Endothelial cell of coronary artery (primary cell): ENCODE data around the gene TNFRSF4. TPM values are rescaled to one million over a fixed set of nuclear protein-coding genes. Genes with fewer than 3 reads are reported as not detected.

Experiments used
- total RNA-seq: library from RNA; depleted of rRNA; stranded (reverse); fragments of >200 nt; gene quantifications from 2 replicates; pipeline ENCODE4 v1.2.3, GENCODE V29; 2014

Gene TNFRSF4
- 0.63 and 1.6 TPM in 2 replicates for total RNA-seq

DNA sequence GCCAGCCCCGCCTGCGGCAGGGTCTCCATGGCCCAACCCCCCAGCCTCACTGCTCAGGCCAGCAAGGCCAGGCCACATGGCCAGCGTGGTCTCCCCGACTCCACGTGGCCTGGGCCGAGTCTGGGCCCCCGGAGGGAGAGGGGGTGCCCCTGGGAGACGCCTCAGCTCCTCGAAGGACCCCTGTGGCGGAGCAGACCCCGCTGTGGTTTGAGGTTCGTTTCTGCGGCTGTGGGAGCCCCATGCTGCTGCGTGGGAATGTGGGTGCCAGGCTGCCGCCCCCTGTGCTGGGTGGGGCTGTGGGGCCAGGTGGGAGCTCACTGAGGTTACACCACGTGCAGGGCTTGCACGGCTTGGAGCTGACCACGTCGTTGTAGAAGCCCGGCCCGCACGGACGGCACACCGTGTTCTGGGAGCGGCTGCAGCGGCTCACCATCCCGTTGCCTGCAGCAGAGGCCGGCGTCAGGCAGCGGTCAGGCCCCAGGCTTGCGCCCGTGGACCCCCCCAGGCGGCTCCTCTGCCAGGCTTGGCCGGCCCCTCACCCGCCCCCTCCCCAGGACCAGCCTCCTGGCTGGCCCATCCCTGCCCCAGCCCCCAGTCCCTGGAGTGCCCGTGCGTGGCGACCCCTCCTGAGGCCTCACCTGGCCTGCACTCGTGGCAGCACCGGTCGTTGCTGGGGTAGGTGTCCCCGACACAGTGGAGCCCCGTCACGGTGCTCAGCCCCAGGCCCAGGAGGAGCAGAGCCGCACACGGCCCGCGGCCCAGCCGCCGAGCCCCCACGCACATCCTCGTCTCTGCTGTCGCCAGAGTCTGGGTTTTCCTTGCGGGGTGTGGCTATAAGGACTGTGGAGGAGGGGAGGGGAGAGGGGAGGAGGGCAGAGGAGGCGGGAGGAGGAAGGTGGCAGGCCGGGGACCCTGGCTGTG lies at the start of gene TNFRSF4:
TSS of gene TNFRSF4 (minus strand) at position 809 of the 921 bp plus-strand sequence. CDS start at position 783, 26 bp downstream.

DNA sequence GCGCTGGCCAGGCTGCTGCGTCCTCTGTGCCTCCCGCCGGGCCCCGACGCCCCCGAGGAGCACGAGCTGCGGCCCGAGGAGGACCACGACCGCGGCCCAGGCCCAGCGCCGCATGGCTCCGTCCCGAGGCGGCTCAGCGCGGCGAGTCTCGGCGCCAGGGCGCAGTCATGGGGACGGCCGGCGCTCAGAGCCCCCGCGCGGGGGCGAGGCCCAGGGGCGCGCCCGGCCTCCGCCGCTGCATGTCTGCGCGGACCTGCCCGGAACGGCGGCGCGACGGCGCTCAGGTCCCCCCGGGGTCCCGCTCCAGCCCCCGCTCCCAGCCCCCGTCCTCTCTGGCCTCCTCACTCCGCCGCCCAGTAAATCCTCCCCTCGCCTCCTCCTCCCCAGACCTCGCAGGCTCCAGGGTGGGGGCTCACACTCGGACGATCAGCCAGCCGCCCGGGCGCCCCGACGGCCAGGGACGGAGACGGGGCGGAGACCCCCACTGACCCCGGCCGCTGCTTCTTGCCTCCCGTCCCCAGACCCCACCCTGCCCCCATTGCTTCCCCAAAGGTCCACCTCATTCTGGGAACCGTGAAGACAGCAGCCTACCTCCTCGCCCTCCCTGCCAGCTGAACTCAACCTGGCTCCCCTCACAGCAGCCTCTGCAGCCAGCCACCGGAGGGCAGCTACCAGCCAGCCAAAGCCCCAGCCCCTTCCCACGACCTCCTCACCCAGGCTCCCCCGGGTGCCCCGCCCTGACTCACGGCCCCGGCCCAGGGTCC lies 32.8 kb upstream of the TNFRSF4 start, which contains the start of gene C1QTNF12:
TSS of gene C1QTNF12 (minus strand) at position 146 of the 764 bp plus-strand sequence. CDS start at position 114, 32 bp downstream.

DNA sequence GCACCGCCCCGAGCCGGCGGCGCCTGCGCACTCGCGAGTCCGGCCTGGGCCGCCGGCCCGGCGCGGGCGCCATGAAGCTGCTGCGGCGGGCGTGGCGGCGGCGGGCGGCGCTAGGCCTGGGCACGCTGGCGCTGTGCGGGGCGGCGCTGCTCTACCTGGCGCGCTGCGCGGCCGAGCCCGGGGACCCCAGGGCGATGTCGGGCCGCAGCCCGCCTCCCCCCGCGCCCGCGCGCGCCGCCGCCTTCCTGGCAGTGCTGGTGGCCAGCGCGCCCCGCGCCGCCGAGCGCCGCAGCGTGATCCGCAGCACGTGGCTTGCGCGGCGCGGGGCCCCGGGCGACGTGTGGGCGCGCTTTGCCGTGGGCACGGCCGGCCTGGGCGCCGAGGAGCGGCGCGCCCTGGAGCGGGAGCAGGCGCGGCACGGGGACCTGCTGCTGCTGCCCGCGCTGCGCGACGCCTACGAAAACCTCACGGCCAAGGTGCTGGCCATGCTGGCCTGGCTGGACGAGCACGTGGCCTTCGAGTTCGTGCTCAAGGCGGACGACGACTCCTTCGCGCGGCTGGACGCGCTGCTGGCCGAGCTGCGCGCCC lies 18.3 kb upstream of the TNFRSF4 start, which contains the start of gene B3GALT6:
TSS of gene B3GALT6 (plus strand) at position 30 of the 588 bp plus-strand sequence. CDS start at position 72, 42 bp downstream.

GRCh38 chr1:1231400-1232207 lies 17.7 kb upstream of the TNFRSF4 start, which contains the start of gene SDF4:
Gene SDF4 (minus strand): TSS chr1:1232001. CDS start chr1:1228772, 3,229 bp downstream.

GRCh38 chr1:1206376-1206965 lies 7.5 kb downstream of the TNFRSF4 start, which contains the start of gene TNFRSF18:
Gene TNFRSF18 (minus strand): TSS chr1:1206592. CDS start chr1:1206571, 21 bp downstream.

GRCh38 chr1:1173793-1174415 lies 40.0 kb downstream of the TNFRSF4 start, which contains the start of gene TTLL10:
Gene TTLL10 (plus strand): TSS chr1:1173880. CDS start chr1:1179216, 5,336 bp downstream.

Other genes with a start within 250 kb of the TNFRSF4 start
- gene PLEKHN1, start 247.7 kb downstream of the TNFRSF4 start, total RNA-seq, result 0.19 and 0.36 TPM in 2 replicates
- 0.09 TPM in 1 of 2 replicates, not detected in the other for gene PERM1, start 232.1 kb downstream of the TNFRSF4 start, total RNA-seq
- gene HES4, start 214.1 kb downstream of the TNFRSF4 start, total RNA-seq, result 17.0 and 31.4 TPM in 2 replicates
- gene ISG15, start 200.7 kb downstream of the TNFRSF4 start, total RNA-seq, result 135 and 185 TPM in 2 replicates
- 79.1 and 125 TPM in 2 replicates for gene AGRN, start 194.0 kb downstream of the TNFRSF4 start, total RNA-seq
- not detected in 2 replicates for gene RNF223, start 139.8 kb downstream of the TNFRSF4 start, total RNA-seq
- gene C1orf159, start 98.1 kb downstream of the TNFRSF4 start, total RNA-seq, result 4.3 and 5.5 TPM in 2 replicates
- not detected in 2 replicates for gene TTLL10, start 40.3 kb downstream of the TNFRSF4 start, total RNA-seq
- 0.28 TPM in 1 of 2 replicates, not detected in the other for gene TNFRSF18, start 7.6 kb downstream of the TNFRSF4 start, total RNA-seq
- gene SDF4, start 17.8 kb upstream of the TNFRSF4 start, total RNA-seq, result 91.0 and 126 TPM in 2 replicates
- 23.4 and 30.0 TPM in 2 replicates for gene B3GALT6, start 18.1 kb upstream of the TNFRSF4 start, total RNA-seq
- 0.45 and 0.85 TPM in 2 replicates for gene C1QTNF12, start 32.6 kb upstream of the TNFRSF4 start, total RNA-seq
- 31.8 and 39.7 TPM in 2 replicates for gene UBE2J2, start 59.7 kb upstream of the TNFRSF4 start, total RNA-seq
- 0.27 and 0.66 TPM in 2 replicates for gene SCNN1D, start 66.3 kb upstream of the TNFRSF4 start, total RNA-seq
- gene ACAP3, start 93.8 kb upstream of the TNFRSF4 start, total RNA-seq, result 22.7 and 37.0 TPM in 2 replicates
- gene PUSL1, start 94.4 kb upstream of the TNFRSF4 start, total RNA-seq, result 12.5 and 13.0 TPM in 2 replicates
- gene INTS11, start 110.5 kb upstream of the TNFRSF4 start, total RNA-seq, result 71.9 and 89.6 TPM in 2 replicates
- gene CPTP, start 110.6 kb upstream of the TNFRSF4 start, total RNA-seq, result 11.4 and 11.6 TPM in 2 replicates
- gene TAS1R3, start 117.1 kb upstream of the TNFRSF4 start, total RNA-seq, result 0.18 and 0.19 TPM in 2 replicates
- gene DVL1, start 135.3 kb upstream of the TNFRSF4 start, total RNA-seq, result 41.9 and 101 TPM in 2 replicates
- gene MXRA8, start 144.4 kb upstream of the TNFRSF4 start, total RNA-seq, result 0.63 and 6.3 TPM in 2 replicates
- 91.8 and 109 TPM in 2 replicates for gene AURKAIP1, start 161.1 kb upstream of the TNFRSF4 start, total RNA-seq
- 80.2 and 143 TPM in 2 replicates for gene CCNL2, start 185.2 kb upstream of the TNFRSF4 start, total RNA-seq
- 103 and 128 TPM in 2 replicates for gene MRPL20, start 193.1 kb upstream of the TNFRSF4 start, total RNA-seq
- gene ANKRD65, start 207.1 kb upstream of the TNFRSF4 start, total RNA-seq, result under 0.01 and 0.09 TPM in 2 replicates
- 4.4 and 11.1 TPM in 2 replicates for gene VWA1, start 221.5 kb upstream of the TNFRSF4 start, total RNA-seq
- under 0.01 TPM in 1 of 2 replicates, not detected in the other for gene ATAD3C, start 235.5 kb upstream of the TNFRSF4 start, total RNA-seq